Stomach (tissue), 4 donors: ENCODE data around the gene TMEM44.

ENCODE experiments used
- CTCF ChIP-seq, 7 experiments: fragments of 450-650 bp in 4 of 7; fragments of 200-600 bp in 3 of 7; sonication (generic) in 3 of 7; IDR thresholded peaks; one replicate each; pipeline ENCODE4 v1.5.1; 2016 to 2019; ENCODE audit warnings: antibody characterized with exemption in 7 of 7, control low read depth in 2 of 7, mild to moderate bottlenecking in 1 of 7
- POLR2AphosphoS5 ChIP-seq, 3 donors: sonication (generic); formaldehyde crosslinking; IDR thresholded peaks; one replicate each; pipeline ENCODE4 v1.6.1; 2016; ENCODE audit warnings: antibody characterized with exemption in 3 of 3

GRCh38 chr3:194618858-194619608, 14.2 kb downstream of the TMEM44 start:
- TF ChIP-seq CTCF (IDR thresholded peaks at IDR 0.05) (no peak), POLR2AphosphoS5 (IDR thresholded peaks at IDR 0.05) (no peak)
